GM10847 (cell line): ENCODE results near the gene CDKN2A.

ENCODE experiments used
- POLR2A ChIP-seq: IDR thresholded peaks from 2 replicates; pipeline ENCODE4 v1.6.1; 2011; ENCODE audit not compliant: insufficient read length; ENCODE audit errors: extremely low read depth

The CDKN2A gene

DNA sequence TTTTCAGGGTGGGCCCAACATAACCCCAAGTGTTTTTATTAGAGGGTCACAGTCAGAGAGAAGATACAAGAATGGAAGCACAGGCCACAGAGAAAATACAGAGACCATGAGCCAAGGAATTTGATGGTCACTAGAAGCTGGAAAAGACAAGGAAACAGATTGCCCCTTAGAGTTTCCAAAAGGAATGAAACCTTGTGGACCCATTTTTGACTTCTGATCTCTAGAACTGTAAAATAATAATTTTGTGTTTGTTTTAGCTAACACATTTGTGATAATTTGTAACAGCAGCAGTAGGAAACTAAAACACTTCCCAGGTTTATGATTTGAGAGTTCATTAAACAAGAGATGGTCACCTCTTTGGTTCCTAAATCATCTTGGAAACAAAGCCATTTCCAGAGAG is 21.8 kb downstream of the CDKN2A start:
- TF ChIP-seq POLR2A, result no peak

DNA sequence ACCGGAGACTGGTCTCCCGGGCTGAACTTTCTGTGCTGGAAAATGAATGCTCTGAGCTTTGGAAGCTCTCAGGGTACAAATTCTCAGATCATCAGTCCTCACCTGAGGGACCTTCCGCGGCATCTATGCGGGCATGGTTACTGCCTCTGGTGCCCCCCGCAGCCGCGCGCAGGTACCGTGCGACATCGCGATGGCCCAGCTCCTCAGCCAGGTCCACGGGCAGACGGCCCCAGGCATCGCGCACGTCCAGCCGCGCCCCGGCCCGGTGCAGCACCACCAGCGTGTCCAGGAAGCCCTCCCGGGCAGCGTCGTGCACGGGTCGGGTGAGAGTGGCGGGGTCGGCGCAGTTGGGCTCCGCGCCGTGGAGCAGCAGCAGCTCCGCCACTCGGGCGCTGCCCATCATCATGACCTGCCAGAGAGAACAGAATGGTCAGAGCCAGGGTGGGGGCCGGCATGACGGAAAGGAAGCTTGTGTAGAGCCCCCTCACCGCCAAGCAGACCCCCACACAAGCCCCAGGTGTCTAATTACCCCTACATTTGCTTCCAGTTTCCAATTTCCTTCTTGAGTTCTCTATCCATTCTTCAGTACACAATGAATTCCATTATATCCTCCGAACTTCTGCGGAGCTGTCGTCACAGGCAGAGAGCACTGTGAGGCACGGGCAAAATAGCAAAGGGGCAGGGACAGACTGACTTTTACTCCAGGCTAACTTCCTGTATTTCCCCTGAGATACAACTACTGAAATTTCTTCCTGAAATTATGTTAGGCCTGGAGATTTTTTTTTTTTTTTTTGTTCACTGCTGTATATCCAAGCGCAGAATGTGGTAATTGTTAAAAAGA is 23.2 kb downstream of the CDKN2A start:
- TF ChIP-seq POLR2A, result no peak

DNA sequence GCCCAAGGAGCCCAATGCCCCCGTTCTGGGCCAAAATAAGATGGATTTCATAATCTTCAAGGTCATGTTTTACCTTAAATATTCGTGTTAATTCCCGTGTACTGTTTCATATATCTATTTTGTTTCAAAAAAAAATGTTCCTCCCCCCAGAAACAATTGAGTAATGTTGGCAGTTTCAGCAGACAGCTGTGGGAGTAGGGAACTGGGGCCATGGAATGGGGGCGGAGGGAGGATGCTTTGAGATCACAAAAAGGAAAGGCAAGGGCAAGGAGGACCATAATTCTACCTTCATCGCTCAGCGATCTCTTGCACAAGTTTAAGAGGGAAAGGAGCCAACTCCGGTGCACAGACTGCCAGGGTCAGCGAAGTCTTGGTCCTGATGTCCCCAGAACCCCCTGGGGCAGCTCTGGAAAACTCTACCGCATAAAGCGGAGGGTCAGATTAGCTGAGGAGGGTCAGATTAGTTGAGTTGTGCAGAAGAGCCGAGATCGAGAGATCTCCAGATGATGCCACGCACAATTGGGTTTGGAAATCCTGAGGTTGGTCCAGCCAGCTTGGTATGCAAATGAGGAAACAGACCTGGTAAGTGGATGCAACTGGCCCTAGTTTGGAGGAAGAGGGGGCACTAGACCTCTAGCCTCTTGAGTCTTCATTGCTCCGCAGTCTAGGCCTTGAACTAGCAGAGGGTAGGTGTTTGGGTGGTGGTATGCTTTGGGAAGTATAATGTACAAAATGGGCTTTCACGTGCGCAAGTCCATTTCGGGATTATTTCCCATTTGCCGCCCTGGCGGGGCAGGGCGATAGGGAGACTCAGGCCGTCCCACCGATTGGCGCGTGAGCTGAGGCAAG is 24.0 kb downstream of the CDKN2A start:
- no peak for TF ChIP-seq POLR2A

DNA sequence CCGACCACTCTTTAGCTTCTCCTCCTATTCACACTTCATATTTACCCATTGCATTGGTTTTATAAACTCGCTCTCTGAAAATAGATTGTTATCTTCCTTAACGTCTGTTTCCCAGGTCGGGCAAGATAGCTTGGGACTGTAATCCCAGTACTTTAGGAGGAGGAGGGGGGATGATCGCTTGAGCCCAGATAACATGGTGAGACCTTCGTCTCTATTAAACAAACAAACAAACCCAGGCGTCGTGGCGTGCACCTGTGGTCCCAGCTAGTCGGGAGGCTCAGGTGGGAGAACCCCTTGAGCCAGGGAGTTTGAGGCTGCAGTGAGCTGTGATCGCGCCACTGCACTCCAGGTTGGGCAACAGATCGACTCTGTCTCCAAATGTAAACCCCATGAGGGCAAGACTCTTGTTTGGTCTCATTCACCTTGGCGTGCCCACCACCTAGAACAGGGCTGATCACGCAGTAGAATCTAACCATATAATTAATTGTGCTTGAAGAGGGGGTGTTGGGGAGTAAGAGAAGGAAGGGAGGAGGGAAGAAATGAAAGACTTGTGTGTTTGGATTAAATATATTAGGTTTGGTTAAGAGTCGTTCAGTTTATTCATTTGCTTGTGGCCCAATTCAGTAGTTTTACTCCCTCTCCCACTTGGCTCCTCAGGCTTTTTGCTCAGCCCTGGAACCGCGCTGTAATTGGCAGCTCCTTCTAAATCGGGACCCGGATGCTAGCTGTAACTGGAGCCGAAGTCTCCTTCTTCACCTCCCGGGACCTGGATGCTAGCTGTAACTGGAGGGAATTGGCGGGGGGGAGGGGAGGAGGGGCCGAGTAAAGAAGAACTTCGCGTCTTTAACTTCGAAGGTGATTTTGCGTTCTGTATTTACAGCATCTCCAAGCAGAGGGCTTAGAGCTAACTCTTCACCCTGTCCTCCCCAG is 24.9 kb downstream of the CDKN2A start:
- no peak for TF ChIP-seq POLR2A

DNA sequence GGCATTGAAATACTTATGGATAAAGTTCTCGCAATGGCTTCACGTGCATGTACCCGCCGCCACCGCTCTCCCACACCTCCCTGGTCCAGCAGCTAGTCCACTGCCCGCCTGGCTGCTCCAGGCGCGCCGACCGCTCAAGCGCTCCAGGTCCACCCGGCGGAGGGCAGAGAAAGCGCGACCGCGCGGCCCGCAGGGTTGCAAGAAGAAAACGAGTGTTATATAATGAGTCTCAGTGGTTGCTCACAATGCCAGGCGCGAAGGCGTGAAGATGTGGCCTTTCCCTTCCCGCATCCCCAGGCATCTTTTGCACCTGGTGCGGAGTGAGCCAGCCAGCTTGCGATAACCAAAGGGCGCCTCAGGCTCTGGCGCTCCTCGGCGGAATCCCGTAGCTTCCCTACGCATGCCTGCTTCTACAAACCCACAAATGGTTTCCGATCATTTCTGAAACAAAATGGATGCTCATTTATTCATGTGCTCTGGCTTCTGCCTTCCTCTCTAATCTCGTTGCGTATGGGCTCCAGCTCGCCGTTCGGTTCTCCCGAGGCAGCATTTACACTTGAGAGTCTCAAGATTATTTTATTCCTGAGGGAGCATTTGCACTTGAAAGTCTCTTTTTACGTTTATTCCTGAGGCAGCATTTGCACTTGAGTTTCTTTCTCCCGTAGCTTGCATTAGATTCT is 25.7 kb downstream of the CDKN2A start:
- no peak for TF ChIP-seq POLR2A

DNA sequence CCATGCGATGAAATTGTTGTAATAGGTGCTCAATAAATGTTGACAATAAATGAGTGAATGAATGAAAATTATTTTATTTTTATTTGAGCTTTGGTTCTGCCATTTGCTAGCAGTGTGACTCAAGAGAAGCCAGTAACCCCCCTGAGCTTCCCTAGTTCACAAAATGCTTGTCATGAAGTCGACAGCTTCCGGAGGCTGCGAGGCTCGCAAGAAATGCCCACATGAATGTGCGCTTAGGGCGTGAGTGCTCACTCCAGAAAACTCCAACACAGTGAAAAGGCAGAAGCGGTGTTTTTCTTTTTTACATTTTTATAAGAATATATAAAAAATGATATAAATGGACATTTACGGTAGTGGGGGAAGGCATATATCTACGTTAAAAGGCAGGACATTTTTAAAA is 26.5 kb downstream of the CDKN2A start:
- no peak for TF ChIP-seq POLR2A

DNA sequence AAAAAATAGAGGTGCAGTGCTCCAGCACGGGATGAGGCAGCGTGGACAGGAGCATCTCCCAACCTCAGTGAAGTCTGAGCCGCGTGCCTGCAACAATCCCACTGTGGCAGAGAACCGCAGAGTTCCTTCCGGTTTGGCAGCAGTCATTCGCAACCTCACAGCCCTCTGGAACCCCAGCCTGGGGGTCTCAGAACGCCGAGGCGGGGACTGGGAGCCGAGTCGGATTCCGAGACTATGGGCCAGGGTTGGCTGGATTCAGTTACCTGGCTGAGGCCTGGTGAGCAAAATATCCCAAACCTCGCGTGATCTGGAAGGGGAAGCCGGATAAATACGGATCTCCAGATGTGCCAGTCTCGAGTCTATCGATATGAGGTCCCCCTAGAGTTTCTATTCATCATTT is 27.0 kb downstream of the CDKN2A start:
- TF ChIP-seq POLR2A, result no peak

DNA sequence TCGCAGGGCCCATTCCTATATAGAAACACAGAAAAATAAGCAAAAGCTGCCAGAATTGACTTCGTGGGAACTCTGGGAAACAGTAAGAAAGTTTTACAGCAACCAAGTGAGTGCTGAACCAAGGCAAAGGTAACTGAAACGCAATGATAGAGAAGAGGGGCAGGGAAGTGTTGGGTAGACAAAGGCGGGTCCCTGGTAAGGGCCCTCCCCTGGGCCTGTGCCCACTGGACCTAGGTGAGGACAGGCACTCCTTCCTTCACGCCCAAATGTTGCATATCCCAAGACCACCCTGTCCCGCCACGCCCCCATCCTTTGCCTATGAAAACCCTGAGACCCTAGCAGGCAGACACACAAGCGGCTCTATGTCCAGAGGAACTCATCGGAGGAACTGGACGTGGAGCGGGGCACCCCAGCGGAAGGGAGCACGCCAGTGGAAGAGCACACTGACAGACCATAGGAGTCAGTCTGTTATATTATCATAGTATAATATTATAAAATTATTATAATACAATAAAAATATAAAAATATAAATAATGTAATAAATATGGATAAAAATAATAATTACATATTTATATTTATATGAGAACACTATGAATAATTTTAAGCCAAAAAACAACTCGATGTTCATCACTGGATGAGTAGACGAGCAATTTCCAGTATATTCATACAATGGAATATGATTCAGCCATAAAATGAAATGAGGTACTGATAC is 27.9 kb downstream of the CDKN2A start:
- no peak for TF ChIP-seq POLR2A

DNA sequence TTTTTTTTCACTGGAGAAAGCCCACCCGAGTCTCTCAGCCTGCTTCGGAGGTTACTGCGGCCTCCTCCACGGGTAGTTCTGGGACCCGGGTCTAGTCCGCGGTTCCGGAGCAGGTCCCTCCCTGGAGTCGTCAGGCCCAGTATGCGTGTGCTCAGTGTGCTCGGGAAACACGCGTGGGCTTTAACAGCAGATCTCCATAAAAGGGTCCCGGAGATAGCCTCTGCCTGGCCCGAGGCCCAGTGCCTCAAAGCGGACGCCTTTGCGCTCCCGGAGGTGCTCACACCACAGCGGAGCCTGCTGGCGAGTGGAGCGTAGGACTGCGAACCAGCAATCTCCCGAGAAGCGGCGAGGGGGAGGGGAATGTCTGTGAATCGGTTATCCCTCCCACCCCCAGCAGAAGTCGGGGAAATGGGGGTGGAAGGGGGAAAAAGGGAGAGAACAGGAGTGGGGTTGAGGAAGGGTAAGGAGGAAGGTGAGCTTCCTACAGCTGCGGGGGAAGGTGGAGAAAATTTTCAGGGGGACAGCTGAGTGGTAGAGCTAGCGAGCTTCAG is 28.7 kb downstream of the CDKN2A start:
- no peak for TF ChIP-seq POLR2A

DNA sequence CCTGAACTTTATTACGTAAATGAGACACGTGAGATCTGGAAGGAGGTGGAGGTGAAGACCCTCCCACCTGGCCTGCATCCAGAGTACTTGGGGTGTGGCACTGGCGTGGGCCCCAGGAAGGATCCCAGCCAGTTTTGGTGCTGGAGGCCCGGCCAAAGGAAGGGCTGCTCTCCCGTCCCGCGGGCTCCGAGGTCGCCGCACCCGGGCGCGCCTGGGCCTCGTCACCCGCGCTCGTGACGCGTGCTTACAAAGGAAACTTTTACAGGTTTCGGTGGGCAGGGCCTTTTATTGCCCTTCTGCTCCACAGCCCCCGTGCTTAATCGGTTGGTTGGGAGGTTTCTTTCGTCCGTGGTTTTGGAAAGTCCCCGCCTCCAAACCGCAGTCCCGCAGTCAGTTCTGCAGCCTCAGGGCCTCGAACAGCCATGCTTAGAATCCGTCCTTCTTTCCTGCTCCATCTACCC is 29.2 kb downstream of the CDKN2A start:
- no peak for TF ChIP-seq POLR2A

DNA sequence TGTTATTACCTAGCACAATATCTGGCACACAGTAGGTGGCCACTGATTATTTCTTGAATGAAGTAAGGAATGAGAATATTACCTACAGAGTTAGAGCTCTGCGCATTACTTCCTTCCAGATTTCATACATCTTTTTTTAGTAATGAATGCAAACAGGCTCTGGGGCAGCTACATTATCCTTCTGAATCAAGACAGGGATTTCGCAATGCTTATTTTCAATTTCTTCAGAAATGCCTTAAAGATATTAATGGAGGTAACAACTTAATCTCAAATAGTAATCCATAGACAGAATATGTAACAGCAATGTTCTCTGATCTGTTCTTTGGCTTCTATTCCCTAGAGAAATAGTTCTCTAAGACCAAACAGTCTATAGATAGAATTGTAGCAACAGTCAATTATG is 32.6 kb downstream of the CDKN2A start:
- no peak for TF ChIP-seq POLR2A

DNA sequence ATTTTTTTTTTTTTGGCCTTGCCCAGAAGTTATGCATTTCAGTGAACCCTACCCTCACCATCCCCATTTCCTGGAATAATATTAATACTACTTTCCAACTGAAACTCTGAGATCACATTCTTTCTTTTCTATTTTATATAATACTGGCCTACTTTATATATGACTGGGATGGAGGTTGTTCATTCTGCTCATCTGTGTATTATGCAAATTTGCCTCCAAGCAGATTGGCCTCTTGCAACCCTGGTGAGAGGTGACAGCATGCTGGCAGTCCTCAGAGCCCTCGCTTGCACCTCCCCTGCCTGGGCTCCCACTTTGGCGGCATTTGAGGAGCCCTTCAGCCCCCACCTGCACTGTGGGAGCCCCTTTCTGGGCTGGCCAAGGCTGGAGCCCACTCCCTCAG is 35.4 kb downstream of the CDKN2A start:
- no peak for TF ChIP-seq POLR2A

DNA sequence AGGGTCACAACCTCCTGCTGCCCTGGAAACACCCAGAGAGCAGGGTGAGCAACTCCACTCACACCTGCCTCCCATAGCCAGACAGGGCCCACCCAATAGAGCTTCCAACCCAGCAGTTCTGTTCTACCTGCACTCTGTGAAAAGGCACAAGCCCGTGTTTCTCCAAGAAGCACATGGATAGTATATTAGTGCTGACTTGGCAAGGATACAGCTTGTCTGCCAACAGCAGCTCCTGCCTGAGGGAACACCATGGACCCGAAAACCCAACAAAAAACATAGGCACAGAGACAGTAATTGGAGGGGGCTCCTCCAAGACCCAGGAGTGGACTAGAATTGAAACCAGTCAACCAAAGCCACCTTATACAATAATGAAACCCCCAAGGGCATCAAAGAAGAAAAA is 48.6 kb downstream of the CDKN2A start:
- TF ChIP-seq POLR2A, result no peak

DNA sequence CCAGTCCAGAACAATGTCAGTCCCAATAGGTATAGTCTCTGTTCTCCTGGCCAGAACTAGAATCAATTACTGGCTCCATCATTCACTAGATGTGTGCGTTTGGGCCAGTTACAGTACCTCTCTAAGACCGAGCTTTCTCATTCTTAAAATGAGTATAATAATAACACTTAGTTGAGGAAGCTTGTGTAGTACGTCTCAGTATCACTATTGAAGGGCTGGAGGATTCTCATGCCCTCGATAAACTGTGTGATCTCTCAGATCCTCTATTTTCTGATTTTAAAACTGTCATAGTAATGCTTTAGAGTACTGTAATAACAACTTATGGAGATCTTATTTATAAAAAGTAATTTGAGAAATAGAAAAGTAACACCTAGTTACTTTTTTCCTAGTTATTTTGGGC is 50.7 kb downstream of the CDKN2A start:
- TF ChIP-seq POLR2A, result no peak
